Measurements from ENCODE around the gene OR10A3. TPM values are rescaled to one million over a fixed set of nuclear protein-coding genes. Genes with fewer than 3 reads are reported as not detected.

Gene OR10A3
- total and polyA plus RNA-seq, 7 donors: not detected

DNA sequence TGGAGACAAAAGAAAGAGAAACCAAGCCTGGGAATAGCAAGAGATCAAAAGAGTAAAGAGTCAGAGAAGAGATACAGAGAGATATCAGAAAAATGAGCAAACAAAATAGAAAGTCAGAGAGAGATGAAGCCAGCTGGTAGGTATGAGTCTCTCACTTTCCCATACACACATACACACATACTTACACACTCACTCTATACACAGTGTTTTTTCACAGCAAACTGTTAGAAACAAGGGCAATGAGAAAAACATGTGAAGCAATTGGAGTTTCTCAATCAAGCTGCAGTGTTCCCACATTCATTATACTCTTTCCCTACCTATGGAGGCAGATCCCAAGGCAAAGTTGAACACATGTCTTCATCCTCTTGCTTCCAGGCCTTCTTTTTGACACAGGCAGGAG is 26.3 kb upstream of the OR10A3 start:
- ATAC-seq (no peak), DNase-seq (no peak)
- intact Hi-C loops (cut with DNase I): no loop called here
- TF ChIP-seq, protein P1, sequence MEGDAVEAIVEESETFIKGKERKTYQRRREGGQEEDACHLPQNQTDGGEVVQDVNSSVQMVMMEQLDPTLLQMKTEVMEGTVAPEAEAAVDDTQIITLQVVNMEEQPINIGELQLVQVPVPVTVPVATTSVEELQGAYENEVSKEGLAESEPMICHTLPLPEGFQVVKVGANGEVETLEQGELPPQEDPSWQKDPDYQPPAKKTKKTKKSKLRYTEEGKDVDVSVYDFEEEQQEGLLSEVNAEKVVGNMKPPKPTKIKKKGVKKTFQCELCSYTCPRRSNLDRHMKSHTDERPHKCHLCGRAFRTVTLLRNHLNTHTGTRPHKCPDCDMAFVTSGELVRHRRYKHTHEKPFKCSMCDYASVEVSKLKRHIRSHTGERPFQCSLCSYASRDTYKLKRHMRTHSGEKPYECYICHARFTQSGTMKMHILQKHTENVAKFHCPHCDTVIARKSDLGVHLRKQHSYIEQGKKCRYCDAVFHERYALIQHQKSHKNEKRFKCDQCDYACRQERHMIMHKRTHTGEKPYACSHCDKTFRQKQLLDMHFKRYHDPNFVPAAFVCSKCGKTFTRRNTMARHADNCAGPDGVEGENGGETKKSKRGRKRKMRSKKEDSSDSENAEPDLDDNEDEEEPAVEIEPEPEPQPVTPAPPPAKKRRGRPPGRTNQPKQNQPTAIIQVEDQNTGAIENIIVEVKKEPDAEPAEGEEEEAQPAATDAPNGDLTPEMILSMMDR (IDR thresholded peaks at IDR 0.05): no peak
- Histone ChIP-seq H3K4me3 (no peak overlapping the region), H3K27ac (no peak overlapping the region), H3K27me3 (ENCODE audit: insufficient read depth in 3 of 3, low read length in 2 of 3) (peaks cover 0 to 5% (median 2%) of the 10 kb centered on the region in 3 donors), H3K9me3 (no peaks in the 10 kb centered on the region), H3K4me1 (no peaks in the 10 kb centered on the region), H3K36me3 (ENCODE audit: insufficient read depth in 1 of 2, low read depth in 1 of 2) (no peaks in the 10 kb centered on the region)

DNA sequence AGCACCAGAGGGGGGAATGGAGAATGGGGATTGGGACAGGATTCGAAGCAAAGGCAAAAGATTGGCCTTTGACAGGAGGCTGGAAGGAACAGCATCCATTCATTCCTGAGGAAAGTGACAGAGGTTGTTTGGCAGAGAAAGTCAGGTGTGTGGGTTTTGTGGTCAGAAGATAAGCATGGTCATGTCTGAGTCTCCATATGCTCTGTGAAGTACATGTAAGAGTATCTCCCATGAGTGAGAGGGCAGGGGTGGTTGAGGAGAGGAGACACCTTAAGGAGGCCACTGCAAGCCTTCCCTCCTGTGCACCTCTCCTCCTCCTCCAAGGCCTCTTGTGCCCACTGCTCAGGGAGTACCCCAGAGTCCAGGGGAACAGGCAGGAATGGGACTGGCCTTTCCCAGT is 25.6 kb upstream of the OR10A3 start:
- WGBS, 3 donors: 55 to 73% (median 68%) methylated on average over 1 of the region's 1 CpG
- peaks cover 0 to 5% (median 0%) of the 10 kb centered on the region in 3 donors for H3K27me3 ChIP-seq (ENCODE audit: insufficient read depth in 3 of 3, low read length in 2 of 3)
- no peak for DNase-seq
- H3K9me3 ChIP-seq: no peaks in the 10 kb centered on the region
- no peak overlapping the region for H3K4me3 ChIP-seq
- H3K27ac ChIP-seq: no peak overlapping the region
- ATAC-seq: no peak
- TF ChIP-seq, protein P1 (IDR thresholded peaks at IDR 0.05): no peak
- intact Hi-C loops (cut with DNase I): no loop called here
- no peaks in the 10 kb centered on the region for H3K4me1 ChIP-seq
- no peaks in the 10 kb centered on the region for H3K36me3 ChIP-seq (ENCODE audit: insufficient read depth in 1 of 2, low read depth in 1 of 2)

DNA sequence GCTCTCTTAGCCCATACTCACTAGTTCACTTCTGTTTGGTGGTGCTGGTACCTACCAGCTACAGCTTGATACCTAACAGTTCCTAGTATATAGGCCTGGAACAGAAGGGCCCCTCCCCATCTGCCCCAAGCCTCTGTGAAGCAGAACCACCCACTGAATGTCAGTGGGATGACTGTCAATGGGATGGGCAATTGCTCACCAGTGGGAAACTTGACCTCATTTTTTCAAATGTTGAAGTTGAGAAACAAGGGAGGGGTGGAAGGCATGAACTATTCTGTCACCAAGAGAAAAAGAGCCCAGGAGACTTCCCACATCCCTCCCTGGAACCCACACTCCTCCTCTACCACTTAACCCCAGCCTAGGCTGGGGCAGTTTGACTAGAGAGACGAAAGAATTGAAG is 23.9 kb upstream of the OR10A3 start, which contains the start of gene NLRP10:
Gene NLRP10 (minus strand): TSS at position 62 of the 400 bp plus-strand sequence. CDS start 1,952 bp downstream, outside the sequence.
- 80 to 86% (median 80%) methylated on average over 1 of the region's 1 CpG for WGBS, 3 donors
- Histone ChIP-seq H3K36me3 (ENCODE audit: insufficient read depth in 1 of 2, low read depth in 1 of 2) (no peaks in the 10 kb centered on the region), H3K9me3 (no peaks in the 10 kb centered on the region), H3K4me3 (no peak within 1 kb of the TSS), H3K27ac (no peak within 1 kb of the TSS), H3K4me1 (no peaks in the 10 kb centered on the region), H3K27me3 (ENCODE audit: insufficient read depth in 3 of 3, low read length in 2 of 3) (peaks cover 0 to 8% (median 0%) of the 10 kb centered on the region in 3 donors)
- ATAC-seq: no peak
- TF ChIP-seq, protein P1 (IDR thresholded peaks at IDR 0.05): no peak
- no peak for DNase-seq
- intact Hi-C loops (cut with DNase I): no loop called here

DNA sequence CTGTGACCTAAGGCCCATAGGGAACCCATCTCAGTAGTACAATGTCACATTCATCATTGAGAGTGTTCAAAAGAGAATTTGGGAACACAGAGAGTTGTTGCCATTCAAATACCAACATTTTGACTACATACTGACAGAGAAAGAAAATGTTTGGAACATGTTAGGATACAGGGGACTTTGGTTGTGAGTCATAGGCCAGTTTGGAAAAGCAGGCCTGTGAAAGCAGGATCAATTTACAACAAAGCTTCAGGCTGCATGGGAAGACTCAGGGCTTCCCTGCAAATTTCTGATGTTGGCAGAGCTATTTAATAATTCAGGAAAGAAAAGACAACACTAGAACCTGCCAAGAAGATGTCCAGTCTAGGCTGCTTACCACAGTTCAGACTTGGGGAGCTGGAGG is 23.4 kb upstream of the OR10A3 start:
- no peaks in the 10 kb centered on the region for H3K9me3 ChIP-seq
- no peaks in the 10 kb centered on the region for H3K36me3 ChIP-seq (ENCODE audit: insufficient read depth in 1 of 2, low read depth in 1 of 2)
- peaks cover 0 to 8% (median 0%) of the 10 kb centered on the region in 3 donors for H3K27me3 ChIP-seq (ENCODE audit: insufficient read depth in 3 of 3, low read length in 2 of 3)
- ATAC-seq: no peak
- H3K4me1 ChIP-seq: no peaks in the 10 kb centered on the region
- no peak overlapping the region for H3K27ac ChIP-seq
- intact Hi-C loops (cut with DNase I): no loop called here
- H3K4me3 ChIP-seq: no peak overlapping the region
- no peak for DNase-seq
- TF ChIP-seq, protein P1 (IDR thresholded peaks at IDR 0.05): no peak

DNA sequence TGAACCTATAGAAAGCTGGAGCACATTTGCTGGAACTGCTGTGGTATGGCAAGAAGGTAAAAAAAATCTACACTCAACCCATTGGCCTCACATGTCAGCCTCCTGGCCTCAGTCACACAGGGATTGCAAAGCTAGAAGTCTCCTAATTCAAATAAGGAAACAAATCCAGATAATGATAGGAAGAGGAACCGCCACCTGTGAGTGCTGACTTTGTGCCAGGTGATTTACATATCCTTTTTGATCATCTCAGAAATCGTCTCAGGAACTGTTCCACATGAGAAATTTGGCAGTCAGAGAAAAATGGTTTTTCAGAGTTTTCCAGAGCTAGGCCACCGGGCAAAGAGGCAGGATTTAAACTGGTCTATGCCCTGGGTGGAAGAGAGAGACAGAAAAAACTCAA is 22.8 kb upstream of the OR10A3 start:
- H3K4me1 ChIP-seq: no peaks in the 10 kb centered on the region
- TF ChIP-seq, protein P1 (IDR thresholded peaks at IDR 0.05): no peak
- peaks cover 0 to 8% (median 0%) of the 10 kb centered on the region in 3 donors for H3K27me3 ChIP-seq (ENCODE audit: insufficient read depth in 3 of 3, low read length in 2 of 3)
- intact Hi-C loops (cut with DNase I): no loop called here
- WGBS, 3 donors: 44 to 52% (median 46%) methylated on average over 3 of the region's 3 CpGs
- H3K36me3 ChIP-seq (ENCODE audit: insufficient read depth in 1 of 2, low read depth in 1 of 2): no peaks in the 10 kb centered on the region
- ATAC-seq: no peak
- H3K4me3 ChIP-seq: no peak overlapping the region
- H3K27ac ChIP-seq: no peak overlapping the region
- no peaks in the 10 kb centered on the region for H3K9me3 ChIP-seq
- no peak for DNase-seq
